ENCODE results near the gene OR1S2.
"Not testable (repeated sequence)": the region's sequence is repeated elsewhere in the genome, so short reads cannot be mapped to it uniquely, and the experiment has no call there.

OR1S2 gene, protein sequence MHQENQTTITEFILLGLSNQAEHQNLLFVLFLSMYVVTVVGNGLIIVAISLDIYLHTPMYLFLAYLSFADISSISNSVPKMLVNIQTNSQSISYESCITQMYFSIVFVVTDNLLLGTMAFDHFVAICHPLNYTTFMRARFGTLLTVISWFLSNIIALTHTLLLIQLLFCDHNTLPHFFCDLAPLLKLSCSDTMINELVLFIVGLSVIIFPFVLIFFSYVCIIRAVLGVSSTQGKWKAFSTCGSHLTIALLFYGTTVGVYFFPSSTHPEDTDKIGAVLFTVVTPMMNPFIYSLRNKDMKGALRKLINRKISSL
- 0 reads per million in 2 donors for total RNA-seq

- no peak for DNase-seq
Observed at GRCh38 chr11:58204042-58204441, at the start of gene OR1S2. Gene OR1S2 (minus strand): TSS chr11:58204142. CDS start chr11:58204142, 0 bp downstream.

GRCh38 chr11:58243954-58244353 is 40.0 kb upstream of the OR1S2 start:
- DNase-seq: no peak

DNA sequence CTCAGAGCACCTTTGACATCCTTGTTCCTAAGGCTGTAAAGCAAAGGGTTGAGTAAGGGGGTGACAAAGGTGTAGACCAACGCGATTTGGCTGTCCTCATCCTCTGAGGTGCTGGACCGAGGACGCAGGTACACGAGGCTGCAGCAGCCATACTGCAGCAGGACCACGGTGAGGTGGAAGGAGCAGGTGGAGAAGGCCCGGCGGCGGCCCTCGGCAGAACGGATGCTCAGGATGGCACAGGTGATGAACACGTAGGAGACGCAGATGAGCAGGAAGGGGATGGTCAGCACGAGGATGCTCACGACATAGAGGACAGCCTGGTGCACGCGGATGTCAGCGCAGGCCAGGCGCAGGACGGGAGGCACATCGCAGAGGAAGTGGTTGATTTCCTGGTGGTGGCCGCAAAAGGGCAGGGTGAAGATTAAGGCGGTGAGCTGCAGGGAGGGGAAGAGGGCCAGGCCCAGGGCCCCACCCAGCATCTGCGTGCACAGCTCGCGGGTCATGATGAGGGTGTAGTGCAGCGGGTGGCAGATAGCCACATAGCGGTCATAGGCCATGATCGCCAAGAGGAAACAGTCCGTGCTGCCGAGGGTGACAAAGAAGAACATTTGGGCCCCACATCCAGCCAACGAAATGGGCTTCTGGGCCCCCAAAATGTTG is 24.1 kb upstream of the OR1S2 start:
- DNase-seq: no peak

DNA sequence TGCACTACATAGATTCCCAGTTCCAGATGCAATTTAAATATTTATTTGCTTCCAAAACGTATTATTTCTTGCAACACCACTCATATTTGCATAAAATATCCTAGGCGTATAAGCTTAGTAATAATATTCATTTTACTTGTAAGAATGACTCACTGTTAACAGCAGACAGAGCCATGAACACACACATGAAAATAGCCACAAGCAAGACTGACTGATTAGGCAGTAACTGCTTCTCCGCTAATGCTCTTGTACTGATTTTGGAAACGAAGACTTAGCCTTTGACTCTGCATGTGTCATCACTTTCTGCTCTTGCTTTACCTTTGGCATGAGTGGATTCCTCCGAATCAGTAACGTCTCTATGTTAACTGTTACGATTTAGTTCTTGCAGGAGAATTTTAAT is 18.8 kb upstream of the OR1S2 start:
- DNase-seq: peak in 1 of 5 experiments; percentile 10

- no peak for DNase-seq
Observed at GRCh38 chr11:58216476-58216875, 12.5 kb upstream of the OR1S2 start.

DNA sequence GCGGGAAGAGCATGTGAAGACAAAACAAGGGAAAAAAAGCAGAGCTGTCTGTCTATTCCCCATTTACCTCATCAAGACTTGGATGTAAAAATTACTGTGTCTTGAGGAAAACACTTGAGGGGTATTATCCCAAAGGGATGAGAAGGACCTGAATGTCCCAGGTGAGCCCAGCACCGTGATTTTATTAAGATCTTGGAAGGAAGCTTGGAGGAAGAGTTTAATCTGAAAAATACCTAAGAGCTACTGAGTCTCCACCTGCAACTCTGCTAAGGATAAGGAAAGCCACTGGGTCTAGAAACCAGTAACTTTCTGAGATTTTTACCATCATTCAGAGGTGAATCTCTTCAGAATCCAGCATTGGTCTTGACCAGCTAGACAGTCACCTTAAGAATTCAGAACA is 8.5 kb upstream of the OR1S2 start, which contains the start of gene OR1S1:
Gene OR1S1, plus strand, starts transcription at position 301 of the 400 bp plus-strand sequence.
- not testable (repeated sequence) for DNase-seq

DNA sequence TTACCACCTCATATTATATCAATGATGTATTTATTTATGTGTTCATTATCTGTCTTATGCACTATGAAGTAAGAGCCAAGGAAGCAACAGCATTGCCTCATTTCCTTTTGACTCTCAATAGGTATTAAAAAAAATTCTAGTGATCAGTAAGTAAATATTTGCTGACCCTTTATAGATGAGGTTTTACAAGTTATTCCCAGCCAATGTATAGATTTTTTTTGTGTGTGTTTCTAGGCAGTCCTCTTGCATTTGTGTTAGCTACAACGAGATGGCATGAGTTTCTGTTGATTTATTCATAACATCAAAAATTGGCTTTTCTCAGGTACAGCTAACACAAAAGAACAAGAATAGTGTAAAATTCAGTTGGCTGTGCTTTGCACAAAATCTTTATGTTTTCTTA is 4.7 kb downstream of the OR1S2 start:
- DNase-seq: no peak

GRCh38 chr11:58195939-58196338 is 8.0 kb downstream of the OR1S2 start:
- DNase-seq: no peak

GRCh38 chr11:58193391-58193790 is 10.6 kb downstream of the OR1S2 start:
- no peak for DNase-seq

- DNase-seq: no peak
Observed at GRCh38 chr11:58192229-58192628, 11.7 kb downstream of the OR1S2 start.

- DNase-seq: no peak
Observed at GRCh38 chr11:58188770-58189169, 15.2 kb downstream of the OR1S2 start, which contains the start of gene OR9Q2. Gene OR9Q2 (plus strand): TSS chr11:58189070. CDS start chr11:58190491, 1,421 bp downstream.

- no peak for DNase-seq
Observed at GRCh38 chr11:58186938-58187337, 17.0 kb downstream of the OR1S2 start.

DNA sequence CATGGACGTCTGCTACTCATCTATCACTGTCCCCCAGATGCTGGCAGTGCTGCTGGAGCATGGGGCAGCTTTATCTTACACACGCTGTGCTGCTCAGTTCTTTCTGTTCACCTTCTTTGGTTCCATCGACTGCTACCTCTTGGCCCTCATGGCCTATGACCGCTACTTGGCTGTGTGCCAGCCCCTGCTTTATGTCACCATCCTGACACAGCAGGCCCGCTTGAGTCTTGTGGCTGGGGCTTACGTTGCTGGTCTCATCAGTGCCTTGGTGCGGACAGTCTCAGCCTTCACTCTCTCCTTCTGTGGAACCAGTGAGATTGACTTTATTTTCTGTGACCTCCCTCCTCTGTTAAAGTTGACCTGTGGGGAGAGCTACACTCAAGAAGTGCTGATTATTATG is 24.3 kb downstream of the OR1S2 start:
- DNase-seq: no peak

GRCh38 chr11:58178444-58178843 is 25.5 kb downstream of the OR1S2 start:
- DNase-seq: no peak

GRCh38 chr11:58177409-58178054 is 26.4 kb downstream of the OR1S2 start:
- DNase-seq: no peak

DNA sequence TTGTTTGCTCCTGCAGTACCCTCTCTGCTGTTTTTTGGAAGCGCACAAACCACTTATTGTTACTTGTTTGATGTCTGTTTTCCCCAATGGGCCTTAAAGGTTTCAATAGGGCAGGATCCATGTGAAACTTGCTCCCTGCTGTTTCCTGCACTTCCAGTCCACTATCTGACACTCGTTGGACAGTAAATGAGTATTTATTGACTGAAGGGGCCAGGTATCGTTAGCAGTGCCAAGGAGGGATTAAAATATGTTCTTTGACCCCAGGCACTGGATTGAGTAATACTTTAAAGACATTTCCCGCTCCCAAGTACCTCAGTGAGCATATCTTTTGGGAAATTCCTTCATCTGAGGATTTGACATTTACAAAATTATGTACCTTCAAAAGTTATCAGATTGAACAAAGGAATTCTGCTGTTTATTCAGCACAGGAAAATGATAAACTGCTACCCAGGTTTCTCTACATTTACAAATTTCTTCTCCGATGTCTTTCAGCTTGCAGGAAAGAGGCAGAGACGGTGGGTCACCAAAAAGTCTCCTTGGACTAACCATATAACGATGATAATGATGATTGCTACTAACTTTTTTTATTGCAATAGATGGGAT is 38.3 kb downstream of the OR1S2 start:
- no peak for DNase-seq

- DNase-seq: no peak
Observed at GRCh38 chr11:58164990-58165389, 39.0 kb downstream of the OR1S2 start.

- DNase-seq: no peak
Observed at GRCh38 chr11:58164389-58164788, 39.6 kb downstream of the OR1S2 start.
